AG09319 (cell line): Measurements from ENCODE around the gene NRM.
A peak's percentile ranks its signal among the peaks of the same experiment; 100 is the strongest.

Experiments
- DNase-seq: peaks from one replicate; pipeline ENCODE4 v3.0.0-alpha.2; 2010; ENCODE audit warnings: low read depth; ENCODE audit errors: extremely low read depth
- CTCF ChIP-seq: IDR thresholded peaks from 2 replicates; pipeline ENCODE4 v1.5.1; 2011; ENCODE audit warnings: low read depth, mild to moderate bottlenecking, inconsistent platforms, low read length, moderate library complexity

NRM gene

GRCh38 chr6:30717129-30717844 is 26.5 kb upstream of the NRM start, which contains the start of gene MDC1:
Gene MDC1 (minus strand): TSS chr6:30717281. CDS start chr6:30715175, 2,106 bp downstream.
- TF ChIP-seq CTCF, result peak; percentile 32
- peak; percentile 100 for DNase-seq

DNA sequence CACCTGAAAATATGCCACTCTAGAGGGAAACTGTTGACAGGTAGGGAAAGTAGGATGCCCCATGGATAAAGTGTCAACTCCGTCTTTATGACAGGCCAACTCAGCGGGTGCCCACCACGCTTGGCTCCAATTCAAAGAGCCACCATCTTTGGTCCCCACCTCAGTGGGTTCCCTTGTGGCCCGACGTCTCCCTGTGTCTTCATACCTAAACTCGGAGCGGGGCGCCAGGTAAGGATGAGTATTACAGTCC is 26.0 kb upstream of the NRM start:
- TF ChIP-seq CTCF, result no peak
- DNase-seq, result no peak

DNA sequence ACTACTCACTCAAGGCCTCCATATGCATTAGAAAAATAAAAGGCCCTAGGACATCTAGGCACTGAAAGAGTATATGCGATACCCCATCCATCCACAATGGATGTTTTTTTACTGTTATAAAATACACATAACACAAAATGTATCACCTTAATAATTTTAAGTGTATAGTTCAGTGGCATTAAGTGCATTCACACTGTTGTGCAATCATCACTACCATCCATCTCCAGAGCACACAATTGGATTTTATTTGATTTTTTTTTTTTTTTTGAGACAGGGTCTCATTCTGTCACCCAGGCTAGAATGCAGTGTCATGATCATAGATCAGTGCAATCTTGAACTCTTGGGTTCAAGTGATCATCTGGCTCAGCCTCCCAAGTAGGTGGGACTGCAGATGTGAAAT is 23.5 kb upstream of the NRM start:
- DNase-seq, result no peak
- TF ChIP-seq CTCF, result no peak

- DNase-seq, result no peak
Measured at GRCh38 chr6:30712441-30712945, 21.7 kb upstream of the NRM start.

GRCh38 chr6:30711758-30712380 is 21.1 kb upstream of the NRM start:
- no peak for DNase-seq
- TF ChIP-seq CTCF, result no peak

More at GRCh38 chr6:30712441-30712945, 21.7 kb upstream of the NRM start:
- TF ChIP-seq CTCF, result no peak

DNA sequence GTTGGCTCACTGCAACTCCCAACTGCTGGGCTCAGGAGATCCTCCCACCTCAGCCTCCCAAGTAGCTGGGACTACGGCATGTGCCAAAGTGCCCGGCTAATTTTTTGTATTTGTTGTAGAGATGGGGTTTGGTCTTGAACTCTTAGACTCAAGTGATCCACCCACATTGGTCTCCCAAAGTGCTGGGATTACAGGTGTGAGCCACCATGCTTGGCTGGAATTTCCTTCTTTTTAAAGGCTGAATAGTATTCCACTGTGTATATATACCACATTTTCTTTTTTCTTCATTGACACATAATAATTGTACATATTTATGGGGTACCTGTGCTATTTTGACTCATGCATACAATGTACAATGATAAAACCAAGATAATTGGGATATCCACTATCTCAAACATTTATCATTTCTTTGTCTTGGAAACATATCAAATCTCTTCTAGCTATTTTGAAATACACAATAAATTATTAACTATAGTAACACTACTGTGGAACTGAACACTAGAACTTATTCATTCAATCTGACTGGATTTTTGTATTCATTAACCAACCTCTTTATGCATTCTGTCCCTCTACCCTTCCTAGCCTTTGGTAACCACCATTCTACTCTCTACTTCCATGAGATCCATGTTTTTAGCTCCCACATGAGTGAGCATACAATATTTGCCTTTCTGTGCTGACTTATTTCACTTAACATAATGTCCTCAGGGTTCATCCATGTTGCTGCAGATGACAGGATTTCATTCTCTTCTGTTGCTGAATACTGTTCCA is 18.5 kb upstream of the NRM start:
- TF ChIP-seq CTCF, result no peak
- no peak for DNase-seq

DNA sequence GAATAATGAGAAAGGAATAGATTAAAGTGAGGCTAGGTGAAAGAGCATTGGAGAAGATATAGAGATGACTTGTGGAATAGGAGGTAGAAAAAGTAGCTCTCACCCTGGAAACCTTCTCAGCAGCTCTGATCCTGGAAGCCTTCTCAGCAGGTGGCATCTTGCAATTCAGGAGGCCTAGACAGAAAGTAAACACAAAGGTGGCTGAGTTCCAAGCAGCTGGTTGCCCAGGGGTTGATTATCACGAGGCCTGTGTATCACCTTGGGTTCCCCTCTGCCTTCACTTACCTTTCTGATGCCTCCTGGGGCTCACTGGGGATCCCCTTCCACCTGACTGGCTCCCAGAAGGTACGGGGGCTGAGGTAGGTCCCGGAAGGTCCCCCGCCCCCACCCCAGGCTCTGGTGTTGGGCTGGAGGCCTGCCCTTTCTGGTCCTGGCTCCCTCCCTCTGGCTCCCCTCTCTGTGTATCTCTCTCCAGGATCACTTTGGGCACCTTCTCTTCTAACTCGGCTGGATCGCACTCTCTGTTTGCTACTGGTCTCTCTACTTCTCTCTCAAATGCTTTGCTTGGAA is 16.6 kb upstream of the NRM start:
- DNase-seq, result no peak
- no peak for TF ChIP-seq CTCF
